GM12892 (cell line): ENCODE measurements around the gene TMUB2.
A peak's percentile ranks its signal among the peaks of the same experiment; 100 is the strongest.

ENCODE experiments used
- POLR2A ChIP-seq: IDR thresholded peaks from 2 replicates; pipeline ENCODE4 v1.6.1; 2011; ENCODE audit warnings: low read depth, low read length, control low read depth
- POLR2AphosphoS5 ChIP-seq: IDR thresholded peaks from 2 replicates; pipeline ENCODE4 v1.6.1; 2011; ENCODE audit warnings: low read depth, low read length, control low read depth
- TAF1 ChIP-seq: IDR thresholded peaks from 2 replicates; pipeline ENCODE4 v1.6.1; 2011; ENCODE audit warnings: low read depth, mild to moderate bottlenecking, control low read depth, low read length, borderline replicate concordance

DNA sequence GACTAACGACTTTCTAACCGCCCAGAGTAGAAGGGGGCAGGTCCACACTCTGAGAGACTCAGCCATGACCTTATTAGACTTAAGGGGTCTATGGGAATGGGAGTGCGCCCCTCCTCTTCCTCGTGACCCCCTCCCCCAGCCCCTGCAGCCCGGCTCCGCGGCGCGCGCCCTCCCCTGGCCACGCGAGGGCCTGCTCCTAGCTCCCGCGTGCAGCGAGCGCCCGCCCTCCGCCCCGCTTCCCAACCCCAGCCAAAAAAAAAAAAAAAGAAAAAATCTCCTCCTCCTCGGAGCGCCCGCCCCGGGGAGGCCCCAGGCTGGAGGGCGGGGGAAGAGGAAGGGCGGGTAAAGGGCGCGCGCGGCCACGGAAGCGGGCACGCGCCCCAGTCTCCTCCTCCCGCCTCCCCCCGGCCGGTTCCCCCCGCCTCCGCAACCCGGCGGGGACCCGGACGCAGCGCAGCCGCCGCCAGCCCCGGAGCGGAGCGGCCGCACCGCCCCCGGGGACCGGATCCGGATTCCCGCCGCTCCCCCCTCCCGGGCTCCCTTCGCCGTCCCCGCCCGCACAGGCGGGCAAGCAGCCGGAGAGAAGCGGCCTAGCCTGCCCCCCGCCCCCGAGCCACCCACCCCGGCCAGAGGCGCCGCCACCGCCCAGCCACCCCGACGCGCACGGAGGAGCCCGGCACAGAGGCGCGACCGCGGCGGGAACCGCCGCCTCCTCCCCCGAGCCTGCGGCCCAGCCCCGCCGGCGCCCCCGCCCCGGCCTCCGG is 31.8 kb downstream of the TMUB2 start:
- TF ChIP-seq POLR2A (peak; percentile 13; the same call in 1 of the 2 replicates), POLR2AphosphoS5 (peak; percentile 23; the same call in 1 of the 2 replicates), TAF1 (no peak; the same call in 1 of the 2 replicates)
